HepG2 (cell line): ENCODE results near the gene YWHAB. TPM values are rescaled to one million over a fixed set of nuclear protein-coding genes. Genes with fewer than 3 reads are reported as not detected.

Experiments used
- CBX5 ChIP-seq: sonication (generic); formaldehyde crosslinking; IDR thresholded peaks from 2 replicates; pipeline ENCODE4 v1.4.0; 2020; ENCODE audit warnings: missing genetic modification reagents, borderline replicate concordance
- GTF2F1 ChIP-seq: fragments of 150-350 bp; IDR thresholded peaks from 2 replicates; pipeline ENCODE4 v1.6.1; 2014; ENCODE audit warnings: low read length
- HOXA5 ChIP-seq: sonication (generic); formaldehyde crosslinking; IDR thresholded peaks from 2 replicates; pipeline ENCODE4 v1.4.0; 2020; ENCODE audit warnings: missing genetic modification reagents
- HOXA7 ChIP-seq: sonication (generic); formaldehyde crosslinking; IDR thresholded peaks from 2 replicates; pipeline ENCODE4 v1.8.1; 2022; ENCODE audit warnings: mild to moderate bottlenecking, missing genetic modification reagents, moderate library complexity
- NR2F2 ChIP-seq: IDR thresholded peaks from 2 replicates; pipeline ENCODE4 v1.6.1; 2012; ENCODE audit warnings: low read depth, inconsistent platforms, borderline replicate concordance
- RNF2 ChIP-seq: fragments of 450-650 bp; conservative IDR thresholded peaks from 2 replicates; pipeline ENCODE4 v1.6.1; 2016; ENCODE audit warnings: low read depth
- ZNF136 ChIP-seq: sonication (generic); formaldehyde crosslinking; IDR thresholded peaks from 2 replicates; pipeline ENCODE4 v1.8.1; 2022; ENCODE audit warnings: low read depth, mild to moderate bottlenecking, moderate library complexity, missing genetic modification reagents
- ZNF543 ChIP-seq: sonication (generic); formaldehyde crosslinking; IDR thresholded peaks from 2 replicates; pipeline ENCODE4 v1.4.0; 2020; ENCODE audit warnings: mild to moderate bottlenecking, missing genetic modification reagents
- ZNF790 ChIP-seq: sonication (generic); formaldehyde crosslinking; IDR thresholded peaks from 2 replicates; pipeline ENCODE4 v1.8.0; 2022; ENCODE audit warnings: missing genetic modification reagents, mild to moderate bottlenecking, borderline replicate concordance
- polyA plus RNA-seq, 8 experiments: library from polyadenylated mRNA; depleted of rRNA in 3 of 8; stranded (reverse) in 7 of 8; unstranded in 1 of 8; fragments of >200 nt; fragmentation: Illumina TruSeq in 4 of 8; extraction: Trizol in 4 of 8; gene quantifications; 2 replicates each; pipeline versions ENCODE4 v1.2.1 to v1.2.3, GENCODE V29; 2011 to 2016; ENCODE audit warnings: low read depth in 4 of 8, missing spikeins in 1 of 8, mixed read lengths in 1 of 8; ENCODE audit not compliant: insufficient read depth in 1 of 8
- total RNA-seq, 5 experiments: library from RNA; depleted of rRNA; stranded (reverse); fragments of >200 nt; fragmentation: Illumina TruSeq; extraction: Trizol; gene quantifications; 2 replicates each; pipeline ENCODE4 v1.2.3, GENCODE V29; 2016; ENCODE audit warnings: low read depth in 1 of 5
- TF ChIP-seq, protein P1 (sequence below): IDR thresholded peaks from 2 replicates; pipeline ENCODE4 v1.6.1; 2016; ENCODE audit warnings: low read depth
- TF ChIP-seq, protein P2 (sequence below): sonication (generic); formaldehyde crosslinking; IDR thresholded peaks from 2 replicates; pipeline ENCODE4 v1.4.0; 2020; ENCODE audit warnings: missing genetic modification reagents, borderline replicate concordance
- TF ChIP-seq, protein P3 (sequence below): fragments of 450-650 bp; IDR thresholded peaks from 2 replicates; pipeline ENCODE4 v1.6.1; 2017
- TF ChIP-seq, protein P4 (sequence below): sonication (generic); formaldehyde crosslinking; IDR thresholded peaks from 2 replicates; pipeline ENCODE4 v1.4.0; 2020; ENCODE audit warnings: mild to moderate bottlenecking, missing genetic modification reagents, borderline replicate concordance
- TF ChIP-seq, protein P5 (sequence below): sonication (generic); formaldehyde crosslinking; IDR thresholded peaks from 2 replicates; pipeline ENCODE4 v1.5.1; 2020; ENCODE audit warnings: missing genetic modification reagents, mild to moderate bottlenecking, borderline replicate concordance

Gene YWHAB
- total and polyA plus RNA-seq, 2 of the 13 experiments (the other 11 are each of a cell fraction or from before 2014, with no cell fraction given): 77.2 to 121 TPM

DNA sequence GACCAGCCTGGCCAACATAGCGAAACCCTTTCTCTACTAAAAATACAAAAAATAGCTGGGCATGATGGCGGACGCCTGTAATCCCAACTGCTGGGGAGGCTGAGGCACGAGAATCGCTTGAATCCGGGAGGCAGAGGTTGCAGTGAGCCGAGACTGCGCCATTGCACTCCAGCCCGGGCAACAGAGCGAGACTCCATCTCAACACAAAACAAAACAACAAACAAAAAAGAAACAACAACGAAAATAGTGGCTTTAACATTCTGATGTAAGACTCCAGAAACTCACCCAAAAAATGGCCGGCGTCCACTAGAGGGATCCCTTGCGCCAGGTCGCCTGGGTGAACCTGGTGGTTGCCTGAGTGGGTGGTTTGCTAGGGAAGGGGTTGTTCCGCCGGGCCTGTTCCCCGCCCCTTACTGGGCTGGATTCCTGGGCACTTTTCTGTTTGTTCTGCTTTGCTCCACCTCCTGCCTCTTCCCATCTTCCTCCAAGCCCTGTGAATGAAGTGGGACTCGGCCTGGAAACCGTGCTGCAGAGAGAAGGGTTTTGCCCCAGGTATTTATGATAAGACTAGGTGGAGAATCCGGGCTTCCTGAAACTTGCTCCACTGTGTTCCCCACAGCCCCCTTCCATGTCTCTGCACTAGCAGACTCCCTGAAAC is 25.9 kb downstream of the YWHAB start (continued):
- TF ChIP-seq, protein P1, sequence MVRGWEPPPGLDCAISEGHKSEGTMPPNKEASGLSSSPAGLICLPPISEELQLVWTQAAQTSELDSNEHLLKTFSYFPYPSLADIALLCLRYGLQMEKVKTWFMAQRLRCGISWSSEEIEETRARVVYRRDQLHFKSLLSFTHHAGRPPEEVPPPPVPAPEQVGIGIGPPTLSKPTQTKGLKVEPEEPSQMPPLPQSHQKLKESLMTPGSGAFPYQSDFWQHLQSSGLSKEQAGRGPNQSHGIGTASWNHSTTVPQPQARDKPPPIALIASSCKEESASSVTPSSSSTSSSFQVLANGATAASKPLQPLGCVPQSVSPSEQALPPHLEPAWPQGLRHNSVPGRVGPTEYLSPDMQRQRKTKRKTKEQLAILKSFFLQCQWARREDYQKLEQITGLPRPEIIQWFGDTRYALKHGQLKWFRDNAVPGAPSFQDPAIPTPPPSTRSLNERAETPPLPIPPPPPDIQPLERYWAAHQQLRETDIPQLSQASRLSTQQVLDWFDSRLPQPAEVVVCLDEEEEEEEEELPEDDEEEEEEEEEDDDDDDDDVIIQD: peak; percentile 83
- TF ChIP-seq, protein P2, sequence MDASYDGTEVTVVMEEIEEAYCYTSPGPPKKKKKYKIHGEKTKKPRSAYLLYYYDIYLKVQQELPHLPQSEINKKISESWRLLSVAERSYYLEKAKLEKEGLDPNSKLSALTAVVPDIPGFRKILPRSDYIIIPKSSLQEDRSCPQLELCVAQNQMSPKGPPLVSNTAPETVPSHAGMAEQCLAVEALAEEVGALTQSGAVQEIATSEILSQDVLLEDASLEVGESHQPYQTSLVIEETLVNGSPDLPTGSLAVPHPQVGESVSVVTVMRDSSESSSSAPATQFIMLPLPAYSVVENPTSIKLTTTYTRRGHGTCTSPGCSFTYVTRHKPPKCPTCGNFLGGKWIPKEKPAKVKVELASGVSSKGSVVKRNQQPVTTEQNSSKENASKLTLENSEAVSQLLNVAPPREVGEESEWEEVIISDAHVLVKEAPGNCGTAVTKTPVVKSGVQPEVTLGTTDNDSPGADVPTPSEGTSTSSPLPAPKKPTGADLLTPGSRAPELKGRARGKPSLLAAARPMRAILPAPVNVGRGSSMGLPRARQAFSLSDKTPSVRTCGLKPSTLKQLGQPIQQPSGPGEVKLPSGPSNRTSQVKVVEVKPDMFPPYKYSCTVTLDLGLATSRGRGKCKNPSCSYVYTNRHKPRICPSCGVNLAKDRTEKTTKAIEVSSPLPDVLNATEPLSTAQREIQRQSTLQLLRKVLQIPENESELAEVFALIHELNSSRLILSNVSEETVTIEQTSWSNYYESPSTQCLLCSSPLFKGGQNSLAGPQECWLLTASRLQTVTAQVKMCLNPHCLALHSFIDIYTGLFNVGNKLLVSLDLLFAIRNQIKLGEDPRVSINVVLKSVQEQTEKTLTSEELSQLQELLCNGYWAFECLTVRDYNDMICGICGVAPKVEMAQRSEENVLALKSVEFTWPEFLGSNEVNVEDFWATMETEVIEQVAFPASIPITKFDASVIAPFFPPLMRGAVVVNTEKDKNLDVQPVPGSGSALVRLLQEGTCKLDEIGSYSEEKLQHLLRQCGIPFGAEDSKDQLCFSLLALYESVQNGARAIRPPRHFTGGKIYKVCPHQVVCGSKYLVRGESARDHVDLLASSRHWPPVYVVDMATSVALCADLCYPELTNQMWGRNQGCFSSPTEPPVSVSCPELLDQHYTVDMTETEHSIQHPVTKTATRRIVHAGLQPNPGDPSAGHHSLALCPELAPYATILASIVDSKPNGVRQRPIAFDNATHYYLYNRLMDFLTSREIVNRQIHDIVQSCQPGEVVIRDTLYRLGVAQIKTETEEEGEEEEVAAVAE (CRISPR knock-in tag): peak; percentile 66; the same call in 1 of the 2 replicates
- TF ChIP-seq HOXA5 (CRISPR knock-in tag): peak; percentile 79
- no peak for TF ChIP-seq RNF2
- TF ChIP-seq ZNF790: no peak
- TF ChIP-seq, protein P3, sequence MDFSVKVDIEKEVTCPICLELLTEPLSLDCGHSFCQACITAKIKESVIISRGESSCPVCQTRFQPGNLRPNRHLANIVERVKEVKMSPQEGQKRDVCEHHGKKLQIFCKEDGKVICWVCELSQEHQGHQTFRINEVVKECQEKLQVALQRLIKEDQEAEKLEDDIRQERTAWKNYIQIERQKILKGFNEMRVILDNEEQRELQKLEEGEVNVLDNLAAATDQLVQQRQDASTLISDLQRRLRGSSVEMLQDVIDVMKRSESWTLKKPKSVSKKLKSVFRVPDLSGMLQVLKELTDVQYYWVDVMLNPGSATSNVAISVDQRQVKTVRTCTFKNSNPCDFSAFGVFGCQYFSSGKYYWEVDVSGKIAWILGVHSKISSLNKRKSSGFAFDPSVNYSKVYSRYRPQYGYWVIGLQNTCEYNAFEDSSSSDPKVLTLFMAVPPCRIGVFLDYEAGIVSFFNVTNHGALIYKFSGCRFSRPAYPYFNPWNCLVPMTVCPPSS: no peak
- TF ChIP-seq ZNF543 (CRISPR knock-in tag): no peak
- TF ChIP-seq NR2F2: no peak
- TF ChIP-seq, protein P4, sequence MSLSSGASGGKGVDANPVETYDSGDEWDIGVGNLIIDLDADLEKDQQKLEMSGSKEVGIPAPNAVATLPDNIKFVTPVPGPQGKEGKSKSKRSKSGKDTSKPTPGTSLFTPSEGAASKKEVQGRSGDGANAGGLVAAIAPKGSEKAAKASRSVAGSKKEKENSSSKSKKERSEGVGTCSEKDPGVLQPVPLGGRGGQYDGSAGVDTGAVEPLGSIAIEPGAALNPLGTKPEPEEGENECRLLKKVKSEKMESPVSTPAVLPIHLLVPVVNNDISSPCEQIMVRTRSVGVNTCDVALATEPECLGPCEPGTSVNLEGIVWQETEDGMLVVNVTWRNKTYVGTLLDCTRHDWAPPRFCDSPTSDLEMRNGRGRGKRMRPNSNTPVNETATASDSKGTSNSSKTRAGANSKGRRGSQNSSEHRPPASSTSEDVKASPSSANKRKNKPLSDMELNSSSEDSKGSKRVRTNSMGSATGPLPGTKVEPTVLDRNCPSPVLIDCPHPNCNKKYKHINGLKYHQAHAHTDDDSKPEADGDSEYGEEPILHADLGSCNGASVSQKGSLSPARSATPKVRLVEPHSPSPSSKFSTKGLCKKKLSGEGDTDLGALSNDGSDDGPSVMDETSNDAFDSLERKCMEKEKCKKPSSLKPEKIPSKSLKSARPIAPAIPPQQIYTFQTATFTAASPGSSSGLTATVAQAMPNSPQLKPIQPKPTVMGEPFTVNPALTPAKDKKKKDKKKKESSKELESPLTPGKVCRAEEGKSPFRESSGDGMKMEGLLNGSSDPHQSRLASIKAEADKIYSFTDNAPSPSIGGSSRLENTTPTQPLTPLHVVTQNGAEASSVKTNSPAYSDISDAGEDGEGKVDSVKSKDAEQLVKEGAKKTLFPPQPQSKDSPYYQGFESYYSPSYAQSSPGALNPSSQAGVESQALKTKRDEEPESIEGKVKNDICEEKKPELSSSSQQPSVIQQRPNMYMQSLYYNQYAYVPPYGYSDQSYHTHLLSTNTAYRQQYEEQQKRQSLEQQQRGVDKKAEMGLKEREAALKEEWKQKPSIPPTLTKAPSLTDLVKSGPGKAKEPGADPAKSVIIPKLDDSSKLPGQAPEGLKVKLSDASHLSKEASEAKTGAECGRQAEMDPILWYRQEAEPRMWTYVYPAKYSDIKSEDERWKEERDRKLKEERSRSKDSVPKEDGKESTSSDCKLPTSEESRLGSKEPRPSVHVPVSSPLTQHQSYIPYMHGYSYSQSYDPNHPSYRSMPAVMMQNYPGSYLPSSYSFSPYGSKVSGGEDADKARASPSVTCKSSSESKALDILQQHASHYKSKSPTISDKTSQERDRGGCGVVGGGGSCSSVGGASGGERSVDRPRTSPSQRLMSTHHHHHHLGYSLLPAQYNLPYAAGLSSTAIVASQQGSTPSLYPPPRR (CRISPR knock-in tag): no peak
- TF ChIP-seq HOXA7: no peak
- TF ChIP-seq ZNF136 (CRISPR knock-in tag): peak; percentile 62; the same call in 1 of the 2 replicates
- TF ChIP-seq GTF2F1: no peak
- TF ChIP-seq, protein P5, sequence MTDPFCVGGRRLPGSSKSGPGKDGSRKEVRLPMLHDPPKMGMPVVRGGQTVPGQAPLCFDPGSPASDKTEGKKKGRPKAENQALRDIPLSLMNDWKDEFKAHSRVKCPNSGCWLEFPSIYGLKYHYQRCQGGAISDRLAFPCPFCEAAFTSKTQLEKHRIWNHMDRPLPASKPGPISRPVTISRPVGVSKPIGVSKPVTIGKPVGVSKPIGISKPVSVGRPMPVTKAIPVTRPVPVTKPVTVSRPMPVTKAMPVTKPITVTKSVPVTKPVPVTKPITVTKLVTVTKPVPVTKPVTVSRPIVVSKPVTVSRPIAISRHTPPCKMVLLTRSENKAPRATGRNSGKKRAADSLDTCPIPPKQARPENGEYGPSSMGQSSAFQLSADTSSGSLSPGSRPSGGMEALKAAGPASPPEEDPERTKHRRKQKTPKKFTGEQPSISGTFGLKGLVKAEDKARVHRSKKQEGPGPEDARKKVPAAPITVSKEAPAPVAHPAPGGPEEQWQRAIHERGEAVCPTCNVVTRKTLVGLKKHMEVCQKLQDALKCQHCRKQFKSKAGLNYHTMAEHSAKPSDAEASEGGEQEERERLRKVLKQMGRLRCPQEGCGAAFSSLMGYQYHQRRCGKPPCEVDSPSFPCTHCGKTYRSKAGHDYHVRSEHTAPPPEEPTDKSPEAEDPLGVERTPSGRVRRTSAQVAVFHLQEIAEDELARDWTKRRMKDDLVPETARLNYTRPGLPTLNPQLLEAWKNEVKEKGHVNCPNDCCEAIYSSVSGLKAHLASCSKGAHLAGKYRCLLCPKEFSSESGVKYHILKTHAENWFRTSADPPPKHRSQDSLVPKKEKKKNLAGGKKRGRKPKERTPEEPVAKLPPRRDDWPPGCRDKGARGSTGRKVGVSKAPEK: no peak
- peak; percentile 81; the same call in 1 of the 2 replicates for TF ChIP-seq CBX5 (CRISPR knock-in tag)
